ENCODE measurements around the gene TOPAZ1.

The TOPAZ1 gene

DNA sequence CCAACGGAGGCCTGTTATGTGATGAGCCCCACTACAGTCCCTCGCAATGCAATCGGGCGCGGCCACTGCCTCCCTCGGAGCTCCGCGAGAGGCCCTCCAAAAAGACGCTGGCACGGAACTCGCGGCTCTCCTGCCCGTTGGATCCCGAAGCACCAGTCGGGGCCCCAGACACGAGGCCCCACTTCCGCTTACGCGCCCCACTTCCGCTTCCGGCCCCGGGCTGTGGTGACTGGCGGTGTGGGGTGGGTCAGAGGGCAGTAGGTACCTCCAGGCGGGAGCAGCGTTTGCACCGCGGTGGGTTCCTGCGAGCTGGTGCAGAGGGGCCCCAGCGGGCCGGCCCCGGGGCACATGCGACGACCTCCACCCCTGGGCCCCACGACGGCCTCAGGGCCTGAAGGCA is at the start of gene TOPAZ1:
Gene TOPAZ1 (plus strand): TSS at position 181 of the 400 bp plus-strand sequence. CDS start 168 bp downstream, at position 349.
- DNase-seq (ENCODE audit: low read depth in 2 of 2), result no peak
- TF ChIP-seq, protein P1, sequence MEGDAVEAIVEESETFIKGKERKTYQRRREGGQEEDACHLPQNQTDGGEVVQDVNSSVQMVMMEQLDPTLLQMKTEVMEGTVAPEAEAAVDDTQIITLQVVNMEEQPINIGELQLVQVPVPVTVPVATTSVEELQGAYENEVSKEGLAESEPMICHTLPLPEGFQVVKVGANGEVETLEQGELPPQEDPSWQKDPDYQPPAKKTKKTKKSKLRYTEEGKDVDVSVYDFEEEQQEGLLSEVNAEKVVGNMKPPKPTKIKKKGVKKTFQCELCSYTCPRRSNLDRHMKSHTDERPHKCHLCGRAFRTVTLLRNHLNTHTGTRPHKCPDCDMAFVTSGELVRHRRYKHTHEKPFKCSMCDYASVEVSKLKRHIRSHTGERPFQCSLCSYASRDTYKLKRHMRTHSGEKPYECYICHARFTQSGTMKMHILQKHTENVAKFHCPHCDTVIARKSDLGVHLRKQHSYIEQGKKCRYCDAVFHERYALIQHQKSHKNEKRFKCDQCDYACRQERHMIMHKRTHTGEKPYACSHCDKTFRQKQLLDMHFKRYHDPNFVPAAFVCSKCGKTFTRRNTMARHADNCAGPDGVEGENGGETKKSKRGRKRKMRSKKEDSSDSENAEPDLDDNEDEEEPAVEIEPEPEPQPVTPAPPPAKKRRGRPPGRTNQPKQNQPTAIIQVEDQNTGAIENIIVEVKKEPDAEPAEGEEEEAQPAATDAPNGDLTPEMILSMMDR (IDR thresholded peaks at IDR 0.05; ENCODE audit: low read depth, low read length), result no peak
- no peak within 1 kb of the TSS for H3K4me3 ChIP-seq (replicated peaks in 1 of 2; ENCODE audit: low read depth in 2 of 2, low read length in 2 of 2)

DNA sequence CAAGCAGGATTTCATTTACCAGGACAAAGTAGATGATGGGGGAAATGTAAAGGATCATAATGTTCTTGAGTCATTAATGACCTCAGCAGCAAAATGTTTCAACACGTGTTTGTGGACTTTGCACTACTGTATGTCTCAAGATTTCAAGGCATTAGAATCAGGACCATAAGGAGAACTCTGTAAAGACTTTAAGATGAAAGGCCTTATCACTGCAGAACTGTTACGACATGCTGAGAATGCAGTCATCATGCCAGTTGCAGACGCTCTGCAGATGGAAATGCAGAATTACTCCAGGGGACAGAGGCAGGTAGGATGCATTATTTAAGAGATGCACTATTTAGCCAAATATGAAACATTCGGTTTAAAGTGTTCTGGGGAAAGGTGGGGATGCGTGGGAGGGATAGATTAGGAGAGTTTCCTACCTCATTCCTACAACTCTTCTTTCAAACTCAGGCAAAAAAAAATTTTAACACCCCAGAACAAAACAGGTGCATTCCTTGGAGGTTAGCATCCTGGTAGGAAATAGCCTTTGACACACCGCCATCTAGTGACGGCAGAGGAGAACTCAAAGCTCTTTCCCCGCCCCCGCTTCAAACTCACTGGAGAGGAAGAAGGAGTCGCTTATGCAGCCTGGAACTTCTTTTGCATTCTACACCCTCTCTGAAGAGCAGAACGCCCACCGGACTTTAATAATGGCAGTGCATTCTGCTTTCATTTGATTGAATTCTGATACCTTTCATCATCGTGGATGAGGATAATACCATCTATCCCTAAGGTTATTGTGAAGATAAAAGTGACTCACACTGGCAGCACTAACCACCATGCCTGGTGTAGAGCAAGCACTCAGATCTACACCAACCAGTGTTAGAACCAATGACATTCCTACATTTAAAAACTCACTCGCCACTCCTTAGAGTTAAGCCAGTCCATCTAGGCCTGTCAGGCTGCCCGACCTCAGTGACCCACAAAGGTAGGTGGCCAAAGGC is 43.1 kb upstream of the TOPAZ1 start:
- no peak overlapping the region for H3K4me3 ChIP-seq (replicated peaks in 1 of 2; ENCODE audit: low read depth in 2 of 2, low read length in 2 of 2)
- TF ChIP-seq, protein P1 (IDR thresholded peaks at IDR 0.05; ENCODE audit: low read depth, low read length), result peak; percentile 91
- peak; percentile 79 to 81 for DNase-seq (ENCODE audit: low read depth in 2 of 2)

DNA sequence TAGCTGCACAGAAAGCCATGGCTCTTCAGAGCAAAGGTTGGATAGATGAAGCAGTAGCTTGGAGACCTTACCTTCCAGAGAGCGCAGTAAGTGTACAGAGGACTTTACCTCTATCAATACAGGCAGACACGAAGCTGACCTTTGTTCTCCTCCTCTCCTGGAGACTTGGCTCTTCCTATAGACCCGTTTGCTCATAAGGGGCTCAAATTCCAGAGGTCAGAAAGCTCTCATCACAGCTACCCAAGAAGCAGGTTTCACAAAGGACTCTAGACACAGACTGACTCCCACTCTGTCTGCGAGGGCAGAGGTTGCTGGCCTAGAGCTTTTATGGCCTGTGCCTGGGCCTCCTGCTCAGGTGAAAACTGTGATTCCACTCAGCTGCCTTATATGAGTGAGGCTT is 35.4 kb upstream of the TOPAZ1 start:
- TF ChIP-seq, protein P1 (IDR thresholded peaks at IDR 0.05; ENCODE audit: low read depth, low read length), result no peak
- DNase-seq (ENCODE audit: low read depth in 2 of 2), result no peak
- no peak overlapping the region for H3K4me3 ChIP-seq (replicated peaks in 1 of 2; ENCODE audit: low read depth in 2 of 2, low read length in 2 of 2)

DNA sequence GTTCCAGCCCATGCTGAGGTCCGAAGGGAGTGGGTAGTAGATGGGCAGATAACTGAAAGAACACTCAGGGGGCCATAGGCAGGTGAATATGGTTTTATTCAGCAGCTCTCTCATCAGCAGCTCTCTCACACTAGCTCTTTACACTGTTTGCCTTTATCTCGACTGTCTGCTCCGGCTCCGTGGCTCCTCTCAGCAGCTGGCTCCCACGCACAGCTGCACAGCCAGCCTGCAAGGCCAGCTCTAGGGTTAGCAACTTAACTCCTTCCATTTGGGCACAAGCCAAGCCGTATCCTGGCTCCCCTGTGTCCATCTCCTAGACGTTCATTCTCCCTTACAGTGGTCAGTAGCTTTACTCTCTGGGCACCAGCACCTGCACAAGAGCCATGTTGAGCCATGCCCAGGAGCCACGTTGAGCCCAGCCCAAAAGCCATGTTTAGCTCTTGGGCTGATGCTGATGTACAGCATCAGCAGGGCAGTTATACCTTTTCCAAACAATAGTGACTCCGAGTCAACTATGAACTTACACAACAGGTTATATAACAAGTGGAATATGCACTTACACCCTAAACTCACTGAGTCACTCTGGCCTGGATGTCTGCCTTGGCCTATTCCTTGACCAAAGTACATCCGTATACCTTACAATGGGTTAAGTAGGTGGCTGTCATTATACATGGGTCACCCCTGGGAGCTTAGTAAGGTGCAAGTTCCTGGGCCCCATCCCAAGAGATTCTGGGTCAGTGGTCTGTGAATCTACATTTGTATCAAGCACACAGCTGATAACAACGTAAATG is 34.6 kb upstream of the TOPAZ1 start:
- TF ChIP-seq, protein P1 (IDR thresholded peaks at IDR 0.05; ENCODE audit: low read depth, low read length), result no peak
- no peak for DNase-seq (ENCODE audit: low read depth in 2 of 2)

DNA sequence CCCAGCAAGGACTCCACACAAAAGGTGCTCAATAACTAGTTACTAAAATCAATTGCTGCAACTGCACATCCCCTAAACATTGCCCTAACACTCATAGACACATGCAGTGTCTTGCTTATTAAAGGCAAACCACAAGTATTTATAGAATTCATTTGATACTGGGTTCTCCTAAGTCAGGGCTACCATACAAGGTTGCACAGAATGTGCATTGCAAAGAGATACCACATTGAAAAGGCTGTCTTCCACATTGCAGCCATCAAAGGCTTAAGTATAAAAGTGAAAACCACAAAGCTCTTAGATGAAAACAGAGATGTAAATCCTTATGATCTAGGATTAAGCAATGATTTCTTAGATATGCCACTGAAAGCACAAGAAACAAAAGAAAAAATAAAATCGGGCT is 33.6 kb upstream of the TOPAZ1 start:
- DNase-seq (ENCODE audit: low read depth in 2 of 2), result no peak
- TF ChIP-seq, protein P1 (IDR thresholded peaks at IDR 0.05; ENCODE audit: low read depth, low read length), result no peak
- no peak overlapping the region for H3K4me3 ChIP-seq (replicated peaks in 1 of 2; ENCODE audit: low read depth in 2 of 2, low read length in 2 of 2)

More for the DNA sequence above, 34.6 kb upstream of the TOPAZ1 start:
- no peak overlapping the region for H3K4me3 ChIP-seq (replicated peaks in 1 of 2; ENCODE audit: low read depth in 2 of 2, low read length in 2 of 2)

DNA sequence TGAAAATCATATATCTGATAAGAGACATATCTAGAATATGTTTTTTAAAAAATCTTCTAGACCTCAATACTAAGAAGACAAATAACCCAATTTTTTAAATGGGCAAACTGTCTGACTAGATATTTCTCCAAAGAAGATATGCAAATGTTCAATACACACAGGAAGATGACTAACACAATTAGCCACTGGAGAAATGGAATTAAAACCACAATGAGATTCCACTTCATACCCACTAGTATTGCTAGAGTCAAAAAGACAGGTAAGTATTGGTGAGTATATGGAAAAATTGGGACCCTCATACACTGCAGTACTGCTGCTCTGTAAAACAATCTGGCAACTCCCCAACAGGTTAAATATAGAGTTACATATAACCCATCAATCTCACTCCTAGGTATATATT is 33.1 kb upstream of the TOPAZ1 start:
- DNase-seq (ENCODE audit: low read depth in 2 of 2), result no peak
- no peak overlapping the region for H3K4me3 ChIP-seq (replicated peaks in 1 of 2; ENCODE audit: low read depth in 2 of 2, low read length in 2 of 2)
- TF ChIP-seq, protein P1 (IDR thresholded peaks at IDR 0.05; ENCODE audit: low read depth, low read length), result no peak
